Hematopoietic multipotent progenitor cell treated with erythropoietin and hydrocortisone succinate and interleukin-3 and kit ligand, for 6 days (in vitro differentiated cells): ENCODE data around the gene PLEKHG1.

Experiments used
- DNase-seq: peaks from one replicate; pipeline ENCODE4 v3.0.0-alpha.2; 2015

Gene PLEKHG1

GRCh38 chr6:150590446-150590845, 9.2 kb upstream of the PLEKHG1 start:
- no peak for DNase-seq

GRCh38 chr6:150592377-150592995, 7.2 kb upstream of the PLEKHG1 start:
- DNase-seq, result no peak

- no peak for DNase-seq
These were observed 6.6 kb upstream of the PLEKHG1 start for GRCh38 chr6:150593119-150593518.

GRCh38 chr6:150596439-150596838, 3.2 kb upstream of the PLEKHG1 start:
- DNase-seq, result no peak

GRCh38 chr6:150598401-150598800, 1.3 kb upstream of the PLEKHG1 start:
- DNase-seq, result no peak

GRCh38 chr6:150598858-150599198, 857 bp upstream of the PLEKHG1 start:
- DNase-seq, result no peak

- DNase-seq, result no peak
These were observed 270 bp downstream of the PLEKHG1 start for GRCh38 chr6:150600010-150600300.

- DNase-seq, result peak; percentile 85
These were observed 774 bp downstream of the PLEKHG1 start for GRCh38 chr6:150600301-150601017.

- DNase-seq, result no peak
These were observed 1.8 kb downstream of the PLEKHG1 start for GRCh38 chr6:150601439-150601838.

GRCh38 chr6:150603176-150603575, 3.5 kb downstream of the PLEKHG1 start:
- DNase-seq, result no peak

- DNase-seq, result no peak
These were observed 4.8 kb downstream of the PLEKHG1 start for GRCh38 chr6:150604467-150604866.

- DNase-seq, result no peak
These were observed 5.6 kb downstream of the PLEKHG1 start for GRCh38 chr6:150605333-150605732.

GRCh38 chr6:150606168-150606591, 6.5 kb downstream of the PLEKHG1 start:
- no peak for DNase-seq

- no peak for DNase-seq
These were observed 7.1 kb downstream of the PLEKHG1 start for GRCh38 chr6:150606647-150607328.

GRCh38 chr6:150607329-150607650, 7.6 kb downstream of the PLEKHG1 start:
- DNase-seq, result no peak

- no peak for DNase-seq
These were observed 10.9 kb downstream of the PLEKHG1 start for GRCh38 chr6:150610584-150610983.

- DNase-seq, result no peak
These were observed 13.6 kb downstream of the PLEKHG1 start for GRCh38 chr6:150613269-150613668.

- DNase-seq, result no peak
These were observed 16.3 kb downstream of the PLEKHG1 start for GRCh38 chr6:150615967-150616366.

GRCh38 chr6:150616586-150616985, 16.9 kb downstream of the PLEKHG1 start:
- no peak for DNase-seq

- no peak for DNase-seq
These were observed 17.4 kb downstream of the PLEKHG1 start for GRCh38 chr6:150617062-150617461.

- DNase-seq, result no peak
These were observed 18.1 kb downstream of the PLEKHG1 start for GRCh38 chr6:150617496-150618460.

GRCh38 chr6:150619275-150619674, 19.6 kb downstream of the PLEKHG1 start:
- no peak for DNase-seq

GRCh38 chr6:150620244-150620643, 20.6 kb downstream of the PLEKHG1 start:
- DNase-seq, result no peak
